HEK293T (cell line): ENCODE data around the gene C16orf86.

Experiments used
- CTCF ChIA-PET: fragments of 350-600 bp; formaldehyde crosslinking; extraction: SDS; loops from one replicate; lab custom pipeline; 2021; ENCODE audit warnings: antibody characterized with exemption, inconsistent platforms; lab: Yijun Ruan, JAX
- POLR2A ChIA-PET: fragments of 350-600 bp; formaldehyde crosslinking; extraction: SDS; loops from one replicate; lab custom pipeline; 2020; ENCODE audit warnings: antibody characterized with exemption, inconsistent platforms; lab: Yijun Ruan, JAX
- DNase-seq: peaks from one replicate; pipeline ENCODE4 v3.0.0; 2012; ENCODE audit warnings: mixed read lengths; ENCODE audit errors: extremely low spot score
- ARNT ChIP-seq: fragments of 450-650 bp; IDR thresholded peaks from 2 replicates; pipeline ENCODE4 v1.6.1; 2017; ENCODE audit warnings: mild to moderate bottlenecking
- BHLHE40 ChIP-seq: fragments of 450-650 bp; IDR thresholded peaks from 2 replicates; pipeline ENCODE4 v1.6.1; 2016; ENCODE audit warnings: mild to moderate bottlenecking, moderate library complexity, borderline replicate concordance
- CTBP1 ChIP-seq: fragments of 450-650 bp; IDR thresholded peaks from 2 replicates; pipeline ENCODE4 v1.6.1; 2016; ENCODE audit warnings: borderline replicate concordance
- ELF4 ChIP-seq: fragments of 450-650 bp; IDR thresholded peaks from 2 replicates; pipeline ENCODE4 v1.6.1; 2017; ENCODE audit warnings: antibody characterized with exemption
- FOXA1 ChIP-seq: fragments of 450-650 bp; IDR thresholded peaks from 2 replicates; pipeline ENCODE4 v1.6.1; 2016; ENCODE audit warnings: mild to moderate bottlenecking
- FOXK2 ChIP-seq: fragments of 450-650 bp; IDR thresholded peaks from 2 replicates; pipeline ENCODE4 v1.6.1; 2016; ENCODE audit warnings: mild to moderate bottlenecking
- FOXM1 ChIP-seq: fragments of 450-650 bp; IDR thresholded peaks from 2 replicates; pipeline ENCODE4 v1.6.1; 2017; ENCODE audit warnings: mild to moderate bottlenecking, borderline replicate concordance
- HDGF ChIP-seq: fragments of 450-650 bp; IDR thresholded peaks from 2 replicates; pipeline ENCODE4 v1.6.1; 2017; ENCODE audit warnings: antibody characterized with exemption, borderline replicate concordance
- L3MBTL2 ChIP-seq: fragments of 450-650 bp; conservative IDR thresholded peaks from 2 replicates; pipeline ENCODE4 v1.6.1; 2016; ENCODE audit warnings: mild to moderate bottlenecking
- LEF1 ChIP-seq: fragments of 450-650 bp; IDR thresholded peaks from 2 replicates; pipeline ENCODE4 v1.6.1; 2017; ENCODE audit warnings: mild to moderate bottlenecking, borderline replicate concordance
- NFRKB ChIP-seq: fragments of 450-650 bp; IDR thresholded peaks from 2 replicates; pipeline ENCODE4 v1.6.1; 2016; ENCODE audit warnings: mild to moderate bottlenecking, moderate library complexity
- SP1 ChIP-seq: fragments of 450-650 bp; IDR thresholded peaks from 2 replicates; pipeline ENCODE4 v1.6.1; 2017
- SUZ12 ChIP-seq: fragments of 450-650 bp; IDR thresholded peaks from 2 replicates; pipeline ENCODE4 v1.6.1; 2016; ENCODE audit warnings: mild to moderate bottlenecking
- TARDBP ChIP-seq: fragments of 450-650 bp; IDR thresholded peaks from 2 replicates; pipeline ENCODE4 v1.6.1; 2016
- ZNF384 ChIP-seq: fragments of 450-650 bp; IDR thresholded peaks from 2 replicates; pipeline ENCODE4 v1.6.1; 2016
- TF ChIP-seq, protein P1 (sequence below): fragments of 450-650 bp; IDR thresholded peaks from 2 replicates; pipeline ENCODE4 v1.6.1; 2016

The C16orf86 gene

DNA sequence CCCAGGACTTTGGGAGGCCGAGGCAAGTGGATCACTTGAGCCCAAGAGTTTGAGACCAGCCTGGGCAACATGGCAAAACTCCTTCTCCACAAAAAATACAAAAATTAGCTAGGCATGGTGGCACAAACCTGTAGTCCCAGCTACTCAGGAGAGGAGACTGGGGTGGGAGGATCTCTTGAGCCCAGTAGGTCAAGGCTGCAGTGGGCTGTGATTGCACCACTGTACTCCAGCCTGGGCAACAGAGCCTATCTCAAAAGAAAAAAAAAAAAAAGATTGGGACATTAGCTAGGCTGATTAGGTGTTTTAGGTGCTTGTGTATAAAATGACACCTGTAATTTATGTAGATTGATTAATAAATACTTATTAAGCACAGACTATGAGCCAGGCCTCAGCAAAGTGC, 42.4 kb downstream of the C16orf86 start:
- DNase-seq = no peak
- POLR2A ChIA-PET = interaction anchor here (1.0 to 1.1 kb wide), 2 partner anchors 10 to 17 kb away, joined by 3 to 5 read pairs; partner anchors contain the start of gene GFOD2
- CTCF ChIA-PET = no interaction called here
- TF ChIP-seq ARNT (no peak), FOXK2 (no peak), L3MBTL2 (no peak), BHLHE40 (no peak), CTBP1 (no peak), SP1 (no peak), ELF4 (no peak), HDGF (no peak), ZNF384 (no peak), LEF1 (no peak), NFRKB (no peak), FOXA1 (no peak)

DNA sequence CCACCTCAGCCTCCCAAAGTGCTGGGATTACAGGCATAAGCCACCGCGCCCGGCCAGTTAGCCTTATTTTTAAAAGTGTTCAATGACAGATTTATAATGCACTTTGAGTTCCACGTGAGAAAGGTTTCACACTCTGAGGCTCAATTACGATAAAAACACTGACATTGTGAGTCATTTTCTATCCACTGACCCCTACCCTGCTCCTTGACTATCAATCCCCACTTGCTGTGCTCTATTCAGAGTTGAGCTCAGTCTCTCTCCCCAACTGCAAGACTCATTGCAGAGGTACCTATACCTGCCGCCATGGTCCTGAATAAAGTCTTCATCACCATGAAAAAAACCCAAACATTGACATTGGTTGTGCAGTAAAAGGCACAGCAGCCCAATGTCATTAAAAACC, 44.0 kb downstream of the C16orf86 start:
- POLR2A ChIA-PET = interaction anchor here (1.4 kb wide), 1 partner anchor 9 kb away, joined by 6 read pairs; the partner anchor contains the start of gene GFOD2
- no peak for TF ChIP-seq TARDBP
- TF ChIP-seq L3MBTL2 = no peak
- TF ChIP-seq FOXM1 = no peak
- TF ChIP-seq CTBP1 = no peak
- TF ChIP-seq FOXA1 = no peak
- no peak for TF ChIP-seq HDGF
- TF ChIP-seq, protein P1, sequence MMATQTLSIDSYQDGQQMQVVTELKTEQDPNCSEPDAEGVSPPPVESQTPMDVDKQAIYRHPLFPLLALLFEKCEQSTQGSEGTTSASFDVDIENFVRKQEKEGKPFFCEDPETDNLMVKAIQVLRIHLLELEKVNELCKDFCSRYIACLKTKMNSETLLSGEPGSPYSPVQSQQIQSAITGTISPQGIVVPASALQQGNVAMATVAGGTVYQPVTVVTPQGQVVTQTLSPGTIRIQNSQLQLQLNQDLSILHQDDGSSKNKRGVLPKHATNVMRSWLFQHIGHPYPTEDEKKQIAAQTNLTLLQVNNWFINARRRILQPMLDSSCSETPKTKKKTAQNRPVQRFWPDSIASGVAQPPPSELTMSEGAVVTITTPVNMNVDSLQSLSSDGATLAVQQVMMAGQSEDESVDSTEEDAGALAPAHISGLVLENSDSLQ = no peak
- no peak for TF ChIP-seq FOXK2
- CTCF ChIA-PET = no interaction called here
- DNase-seq = no peak

DNA sequence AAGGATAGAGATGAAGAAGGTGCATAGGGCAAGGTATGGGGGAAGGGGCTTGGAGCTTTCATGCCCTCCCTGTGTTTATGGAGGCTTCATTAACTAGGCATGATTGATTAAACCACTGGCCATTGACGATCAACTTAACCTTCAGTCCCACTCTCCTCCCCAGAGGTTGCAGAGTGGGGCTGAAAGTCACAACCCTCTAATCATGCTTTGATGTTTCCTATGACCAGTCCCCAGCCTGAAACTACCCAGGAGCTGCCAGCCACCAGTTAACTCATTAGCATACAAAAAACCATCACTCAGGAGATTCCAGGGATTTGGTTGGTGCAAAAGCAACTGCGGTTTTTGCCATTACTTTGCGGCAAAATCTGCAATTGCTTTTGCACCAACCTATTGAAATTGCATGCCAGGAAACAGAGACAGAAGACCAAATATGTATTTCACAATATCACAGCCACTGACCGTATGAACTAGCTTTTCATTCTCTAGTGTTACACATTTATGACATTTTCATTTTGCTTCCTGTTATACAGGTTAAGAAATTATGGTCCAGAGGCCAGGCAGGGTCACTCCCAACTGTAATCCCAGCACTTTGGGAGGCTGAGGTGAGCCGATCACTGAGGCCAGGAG, 47.1 kb downstream of the C16orf86 start:
- CTCF ChIA-PET = no interaction called here
- POLR2A ChIA-PET = no interaction called here
- TF ChIP-seq FOXK2 (no peak), FOXA1 (no peak), ELF4 (no peak), SP1 (no peak), BHLHE40 (no peak), FOXM1 (no peak), SUZ12 (no peak), ZNF384 (no peak), L3MBTL2 (no peak)
- TF ChIP-seq, protein P1 = no peak
- no peak for DNase-seq

DNA sequence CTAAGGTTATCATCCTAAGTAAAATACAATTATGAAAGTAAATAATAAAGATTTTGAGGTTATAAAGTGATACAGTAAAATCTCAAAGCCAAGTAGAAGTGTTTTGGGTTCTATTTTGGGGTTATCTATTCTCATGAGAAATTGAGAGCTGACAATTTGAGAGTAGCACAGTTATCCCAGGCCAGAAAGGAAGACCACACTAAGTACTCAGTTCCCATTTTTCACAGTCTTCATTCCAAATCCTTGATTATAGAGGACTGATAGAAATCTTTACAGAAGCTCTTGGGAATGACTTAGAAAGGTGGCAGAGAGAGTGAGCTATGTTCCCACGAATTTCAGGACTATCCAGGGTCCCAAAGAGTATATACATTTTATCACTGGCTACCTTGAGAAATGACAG, 47.9 kb downstream of the C16orf86 start:
- TF ChIP-seq LEF1 = no peak
- no peak for TF ChIP-seq ELF4
- no peak for TF ChIP-seq FOXA1
- TF ChIP-seq BHLHE40 = no peak
- TF ChIP-seq L3MBTL2 = no peak
- TF ChIP-seq HDGF = no peak
- no peak for TF ChIP-seq SP1
- TF ChIP-seq ZNF384 = no peak
- TF ChIP-seq FOXK2 = no peak
- TF ChIP-seq TARDBP = no peak
- no peak for TF ChIP-seq FOXM1
- TF ChIP-seq ARNT = no peak
- TF ChIP-seq SUZ12 = no peak
- TF ChIP-seq, protein P1 = no peak
- no peak for TF ChIP-seq NFRKB
- no peak for TF ChIP-seq CTBP1
- POLR2A ChIA-PET = no interaction called here
- DNase-seq = no peak
- CTCF ChIA-PET = no interaction called here

DNA sequence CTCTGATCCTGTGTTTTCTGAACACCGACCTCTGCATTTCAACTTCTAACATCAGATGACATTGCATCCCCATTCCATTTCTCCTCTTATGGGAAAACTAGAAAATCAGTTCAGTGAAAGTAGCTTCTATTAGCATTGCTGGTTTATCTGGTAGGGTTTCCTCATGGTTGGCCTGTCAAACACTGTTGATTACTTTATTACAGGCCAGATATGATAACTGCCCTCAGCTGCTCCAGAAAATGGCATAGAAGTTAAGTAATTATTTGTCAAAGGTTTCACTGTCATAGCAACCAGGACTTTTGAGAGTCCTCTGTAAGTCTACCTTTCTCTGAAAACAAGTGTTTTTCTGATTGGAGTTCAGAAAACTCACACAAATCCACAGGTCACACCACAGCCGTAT, 49.5 kb downstream of the C16orf86 start:
- no peak for DNase-seq
- CTCF ChIA-PET = interaction anchor here (0.6 kb wide), 1 partner anchor 307 kb away, joined by 3 read pairs; the partner anchor contains the start of gene DUS2
- TF ChIP-seq TARDBP = no peak
- no peak for TF ChIP-seq FOXM1
- TF ChIP-seq SP1 = no peak
- TF ChIP-seq ZNF384 = no peak
- TF ChIP-seq ELF4 = no peak
- TF ChIP-seq ARNT = no peak
- no peak for TF ChIP-seq LEF1
- TF ChIP-seq FOXK2 = no peak
- POLR2A ChIA-PET = no interaction called here
